Lung (tissue), 12 donors: ENCODE results near the gene OSBPL6. TPM values are rescaled to one million over a fixed set of nuclear protein-coding genes. Genes with fewer than 3 reads are reported as not detected.
"Not testable (repeated sequence)": the region's sequence is repeated elsewhere in the genome, so short reads cannot be mapped to it uniquely, and the experiment has no call there.

Experiments used
- ATAC-seq: fragments of 200-7000 bp; cut with Tn5 transposase; one replicate; pipeline ENCODE4 v1.9.1; 2020; ENCODE audit warnings: moderate number of reproducible peaks; ENCODE audit not compliant: insufficient read depth, low FRiP score
- DNase-seq, 3 donors: peaks; one replicate each; pipeline ENCODE4 v3.0.0-alpha.2; 2013 to 2017
- H3K27ac ChIP-seq, 2 donors: one replicate each; pipeline ENCODE4 v1.5.1; 2013; ENCODE audit warnings: mild to moderate bottlenecking in 2 of 2, moderate library complexity in 2 of 2, control low read depth in 1 of 2, inconsistent platforms in 1 of 2, low read depth in 1 of 2, low read length in 1 of 2
- H3K27me3 ChIP-seq, 3 donors: one replicate each; pipeline ENCODE4 v1.5.1; 2013; ENCODE audit warnings: low read length in 2 of 3; ENCODE audit not compliant: control insufficient read depth in 3 of 3, insufficient read depth in 3 of 3
- H3K36me3 ChIP-seq, 4 donors: one replicate each; pipeline ENCODE4 v1.5.1; 2013; ENCODE audit warnings: low read length in 4 of 4, mild to moderate bottlenecking in 1 of 4, moderate library complexity in 1 of 4; ENCODE audit not compliant: control insufficient read depth in 4 of 4, insufficient read depth in 4 of 4
- H3K4me1 ChIP-seq, 5 donors: one replicate each; pipeline ENCODE4 v1.5.1; 2013; ENCODE audit warnings: low read length in 5 of 5, mild to moderate bottlenecking in 2 of 5, moderate library complexity in 1 of 5; ENCODE audit not compliant: control insufficient read depth in 5 of 5, insufficient read depth in 5 of 5
- H3K4me3 ChIP-seq: one replicate; pipeline ENCODE4 v1.5.1; 2013; ENCODE audit warnings: mild to moderate bottlenecking, control low read depth, moderate library complexity
- H3K9ac ChIP-seq, 2 donors: one replicate each; pipeline ENCODE4 v1.5.1; 2013; ENCODE audit warnings: low read length in 2 of 2, control low read depth in 1 of 2; ENCODE audit not compliant: insufficient read depth in 1 of 2
- H3K9me3 ChIP-seq, 4 donors: one replicate each; pipeline ENCODE4 v1.5.1; 2013; ENCODE audit warnings: low read length in 3 of 4, mild to moderate bottlenecking in 1 of 4, moderate library complexity in 1 of 4; ENCODE audit not compliant: control insufficient read depth in 4 of 4, insufficient read depth in 3 of 4
- CTCF ChIP-seq: IDR thresholded peaks from 2 replicates; pipeline ENCODE4 v1.5.1; 2012; ENCODE audit warnings: mild to moderate bottlenecking; ENCODE audit errors: control extremely low read depth, extremely low read depth
- WGBS, 2 donors: extraction: QIAGEN DNeasy Blood & Tissue Kit; methylation state at CpG; one replicate each; pipeline ENCODE4 v1.1.7; 2013; 5-methylcytosine and 5-hydroxymethylcytosine counted together
- polyA plus RNA-seq, 2 donors: library from polyadenylated mRNA; stranded (reverse); fragments of 200-250 nt; gene quantifications; one replicate each; pipeline ENCODE4 v1.2.1, GENCODE V29; 2013
- total RNA-seq, 2 donors: library from RNA; depleted of rRNA in 1 of 2; stranded (reverse); fragments of >200 nt in 1 of 2; gene quantifications; one replicate each; pipeline ENCODE4 v1.2.1, GENCODE V29; 2014 to 2021
- donor health status: control.
- donor health status: control.
- donor health status: Bipolar disorder and iron deficiency.
- donor health status: healthy.
- donor health status: DM: yes; HTN: yes; CAD: no.

Gene OSBPL6
- total and polyA plus RNA-seq, 4 donors = 1.9 to 23.5 (median 7.8) TPM

GRCh38 chr2:178350051-178350450 lies 155.7 kb downstream of the OSBPL6 start:
- Histone ChIP-seq H3K4me1 (no peaks in the 10 kb centered on the region), H3K9ac (no peak overlapping the region), H3K27ac (no peak overlapping the region), H3K9me3 (peaks cover 0 to 2% (median 0%) of the 10 kb centered on the region in 4 donors), H3K27me3 (no peaks in the 10 kb centered on the region), H3K36me3 (peaks cover 0 to 2% (median under 1%) of the 10 kb centered on the region in 4 donors), H3K4me3 (no peak overlapping the region)
- TF ChIP-seq CTCF = no peak
- DNase-seq = no peak
- 87 to 92% methylated on average over 3 of the region's 3 CpGs for WGBS, 2 donors
- ATAC-seq = no peak

- not testable (repeated sequence) for H3K27me3 ChIP-seq
- WGBS, 2 donors = 94 to 95% methylated on average over 4 of the region's 4 CpGs
Observed at GRCh38 chr2:178357704-178358103, 163.4 kb downstream of the OSBPL6 start.

GRCh38 chr2:178359192-178359912 lies 165.0 kb downstream of the OSBPL6 start:
- TF ChIP-seq CTCF = no peak
- Histone ChIP-seq H3K27ac (no peak overlapping the region), H3K27me3 (no peaks in the 10 kb centered on the region), H3K36me3 (peaks cover 0 to 2% (median 0%) of the 10 kb centered on the region in 4 donors), H3K4me1 (no peaks in the 10 kb centered on the region), H3K9me3 (peaks cover 0 to 4% (median under 1%) of the 10 kb centered on the region in 4 donors), H3K9ac (no peak overlapping the region), H3K4me3 (no peak overlapping the region)
- DNase-seq (no peak), ATAC-seq (no peak)
- WGBS, 2 donors = 82 to 94% methylated on average over 7 of the region's 7 CpGs

More at GRCh38 chr2:178357704-178358103, 163.4 kb downstream of the OSBPL6 start:
- not testable (repeated sequence) for DNase-seq, H3K27ac ChIP-seq, H3K4me3 ChIP-seq, H3K9me3 ChIP-seq, H3K36me3 ChIP-seq, H3K4me1 ChIP-seq, ATAC-seq, H3K9ac ChIP-seq

- Histone ChIP-seq H3K4me1 (peaks cover 0 to 4% (median 0%) of the 10 kb centered on the region in 5 donors), H3K36me3 (peaks cover 0 to 2% (median 0%) of the 10 kb centered on the region in 4 donors), H3K4me3 (no peak overlapping the region), H3K9me3 (peaks cover 0 to 4% (median under 1%) of the 10 kb centered on the region in 4 donors), H3K27ac (no peak overlapping the region), H3K27me3 (no peaks in the 10 kb centered on the region), H3K9ac (no peak overlapping the region)
- 96 to 98% methylated on average over 4 of the region's 4 CpGs for WGBS, 2 donors
- no peak for TF ChIP-seq CTCF
- DNase-seq (no peak), ATAC-seq (no peak)
Observed at GRCh38 chr2:178361588-178361987, 167.3 kb downstream of the OSBPL6 start.
